ENCODE measurements around the gene SPATA24. TPM values are rescaled to one million over a fixed set of nuclear protein-coding genes. Genes with fewer than 3 reads are reported as not detected.
"Not testable (repeated sequence)": the region's sequence is repeated elsewhere in the genome, so short reads cannot be mapped to it uniquely, and the experiment has no call there.

The SPATA24 gene
- polyA plus RNA-seq, 4 donors: 7.2 to 15.1 (median 10.7) TPM

- DNase-seq: peak in 1 of 2 donors; percentile 19
- Histone ChIP-seq H3K27me3 (ENCODE audit: control insufficient read depth in 3 of 3, insufficient read depth in 3 of 3, low read length in 3 of 3) (no peaks in the 10 kb centered on the region), H3K36me3 (ENCODE audit: control insufficient read depth in 3 of 3, insufficient read depth in 2 of 3, low read depth in 1 of 3, low read length in 3 of 3) (peaks cover 0 to 6% (median 3%) of the 10 kb centered on the region in 3 donors), H3K9me3 (ENCODE audit: control insufficient read depth in 2 of 2, insufficient read depth in 1 of 2, low read depth in 1 of 2, low read length in 1 of 2) (no peaks in the 10 kb centered on the region), H3K4me1 (ENCODE audit: control insufficient read depth in 3 of 3, insufficient read depth in 2 of 3, low read depth in 1 of 3, low read length in 2 of 3) (peaks cover 6 to 23% (median 13%) of the 10 kb centered on the region in 3 donors), H3K27ac (ENCODE audit: low read depth in 1 of 3, low read length in 2 of 3) (peak overlapping the region in 2 of 3 donors; percentile 18 to 62), H3K4me3 (ENCODE audit: low read depth in 1 of 3, low read length in 3 of 3) (no peak overlapping the region)
- WGBS, 3 donors: 41 to 68% (median 44%) methylated on average over 6 of the region's 6 CpGs
- FAIRE-seq: no peak
These were observed 10.1 kb upstream of the SPATA24 start for GRCh38 chr5:139413963-139414362.

GRCh38 chr5:139413153-139413552 lies 9.3 kb upstream of the SPATA24 start:
- peaks cover 0 to 6% (median 2%) of the 10 kb centered on the region in 3 donors for H3K36me3 ChIP-seq (ENCODE audit: control insufficient read depth in 3 of 3, insufficient read depth in 2 of 3, low read depth in 1 of 3, low read length in 3 of 3)
- no peaks in the 10 kb centered on the region for H3K9me3 ChIP-seq (ENCODE audit: control insufficient read depth in 2 of 2, insufficient read depth in 1 of 2, low read depth in 1 of 2, low read length in 1 of 2)
- no peak overlapping the region for H3K27ac ChIP-seq (ENCODE audit: low read depth in 1 of 3, low read length in 2 of 3)
- WGBS, 3 donors: 93 to 99% (median 97%) methylated on average over 6 of the region's 6 CpGs
- no peak overlapping the region for H3K4me3 ChIP-seq (ENCODE audit: low read depth in 1 of 3, low read length in 3 of 3)
- H3K27me3 ChIP-seq (ENCODE audit: control insufficient read depth in 3 of 3, insufficient read depth in 3 of 3, low read length in 3 of 3): no peaks in the 10 kb centered on the region
- DNase-seq (no peak), FAIRE-seq (no peak)
- H3K4me1 ChIP-seq (ENCODE audit: control insufficient read depth in 3 of 3, insufficient read depth in 2 of 3, low read depth in 1 of 3, low read length in 2 of 3): peaks cover 6 to 15% (median 13%) of the 10 kb centered on the region in 3 donors

GRCh38 chr5:139410993-139411828 lies 7.3 kb upstream of the SPATA24 start:
- H3K9me3 ChIP-seq (ENCODE audit: control insufficient read depth in 2 of 2, insufficient read depth in 1 of 2, low read depth in 1 of 2, low read length in 1 of 2): no peaks in the 10 kb centered on the region
- no peak overlapping the region for H3K4me3 ChIP-seq (ENCODE audit: low read depth in 1 of 3, low read length in 3 of 3)
- peaks cover 3 to 30% (median 13%) of the 10 kb centered on the region in 3 donors for H3K4me1 ChIP-seq (ENCODE audit: control insufficient read depth in 3 of 3, insufficient read depth in 2 of 3, low read depth in 1 of 3, low read length in 2 of 3)
- no peaks in the 10 kb centered on the region for H3K27me3 ChIP-seq (ENCODE audit: control insufficient read depth in 3 of 3, insufficient read depth in 3 of 3, low read length in 3 of 3)
- H3K36me3 ChIP-seq (ENCODE audit: control insufficient read depth in 3 of 3, insufficient read depth in 2 of 3, low read depth in 1 of 3, low read length in 3 of 3): peaks cover 0 to 6% (median 0%) of the 10 kb centered on the region in 3 donors
- no peak for FAIRE-seq
- DNase-seq: no peak
- WGBS, 3 donors: 84 to 91% (median 89%) methylated on average over 17 of the region's 17 CpGs
- no peak overlapping the region for H3K27ac ChIP-seq (ENCODE audit: low read depth in 1 of 3, low read length in 2 of 3)

DNA sequence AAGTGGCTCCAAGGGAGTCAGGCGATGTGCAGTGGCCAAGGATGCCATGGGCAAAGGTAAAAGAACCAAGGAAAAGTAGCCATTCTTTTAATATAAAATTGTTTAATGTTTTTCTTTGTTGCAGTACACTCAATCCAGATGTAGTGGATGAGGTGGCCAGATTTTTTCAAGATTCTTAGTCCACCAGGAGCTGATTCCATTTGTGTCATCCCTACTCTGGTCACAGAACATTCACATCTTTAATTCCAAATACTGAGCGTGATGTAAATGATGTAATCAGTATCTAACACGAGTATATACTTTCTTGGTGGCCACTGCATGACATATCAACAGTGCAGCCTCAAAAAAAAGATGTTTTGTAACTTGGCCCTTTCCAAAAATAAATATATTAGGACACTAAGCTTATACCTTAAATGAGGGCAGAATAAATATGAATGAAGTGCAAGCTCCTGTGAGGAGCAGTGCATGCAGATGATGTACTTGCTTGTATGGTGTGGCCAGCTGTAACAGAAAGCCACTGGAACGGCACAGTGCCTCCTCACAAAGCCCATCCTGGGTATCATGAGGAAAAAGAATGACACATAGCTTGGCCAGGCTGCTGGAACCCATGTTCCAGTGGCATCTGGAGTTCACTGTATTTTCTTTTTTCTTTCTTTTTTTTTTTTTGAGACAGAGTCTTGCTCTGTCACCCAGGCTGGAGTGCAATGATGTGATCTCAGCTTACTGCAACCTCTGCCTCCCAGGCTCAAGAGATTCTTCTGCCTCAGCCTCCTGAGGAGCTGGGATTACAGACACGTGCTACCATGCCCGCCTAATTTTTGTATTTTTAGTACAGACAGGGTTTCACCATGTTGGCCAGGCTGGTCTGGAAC lies 6.5 kb upstream of the SPATA24 start:
- Histone ChIP-seq H3K4me3 (ENCODE audit: low read depth in 1 of 3, low read length in 3 of 3) (no peak overlapping the region), H3K36me3 (ENCODE audit: control insufficient read depth in 3 of 3, insufficient read depth in 2 of 3, low read depth in 1 of 3, low read length in 3 of 3) (peaks cover 0 to 6% (median 0%) of the 10 kb centered on the region in 3 donors), H3K27me3 (ENCODE audit: control insufficient read depth in 3 of 3, insufficient read depth in 3 of 3, low read length in 3 of 3) (no peaks in the 10 kb centered on the region), H3K9me3 (ENCODE audit: control insufficient read depth in 2 of 2, insufficient read depth in 1 of 2, low read depth in 1 of 2, low read length in 1 of 2) (no peaks in the 10 kb centered on the region), H3K4me1 (ENCODE audit: control insufficient read depth in 3 of 3, insufficient read depth in 2 of 3, low read depth in 1 of 3, low read length in 2 of 3) (peaks cover 2 to 28% (median 10%) of the 10 kb centered on the region in 3 donors), H3K27ac (ENCODE audit: low read depth in 1 of 3, low read length in 2 of 3) (no peak overlapping the region)
- no peak for FAIRE-seq
- DNase-seq: no peak
- WGBS, 3 donors: 78 to 83% (median 81%) methylated on average over 6 of the region's 6 CpGs

- not testable (repeated sequence) for H3K27ac ChIP-seq (ENCODE audit: low read depth in 1 of 3, low read length in 2 of 3); DNase-seq; H3K4me3 ChIP-seq (ENCODE audit: low read depth in 1 of 3, low read length in 3 of 3); H3K9me3 ChIP-seq (ENCODE audit: control insufficient read depth in 2 of 2, insufficient read depth in 1 of 2, low read depth in 1 of 2, low read length in 1 of 2); FAIRE-seq; H3K36me3 ChIP-seq (ENCODE audit: control insufficient read depth in 3 of 3, insufficient read depth in 2 of 3, low read depth in 1 of 3, low read length in 3 of 3); H3K27me3 ChIP-seq (ENCODE audit: control insufficient read depth in 3 of 3, insufficient read depth in 3 of 3, low read length in 3 of 3)
- H3K4me1 ChIP-seq (ENCODE audit: control insufficient read depth in 3 of 3, insufficient read depth in 2 of 3, low read depth in 1 of 3, low read length in 2 of 3): peaks cover 0 to 25% (median 3%) of the 10 kb centered on the region in 3 donors
- 85 to 90% (median 89%) methylated on average over 5 of the region's 5 CpGs for WGBS, 3 donors
These were observed 5.2 kb upstream of the SPATA24 start for GRCh38 chr5:139409116-139409515.

DNA sequence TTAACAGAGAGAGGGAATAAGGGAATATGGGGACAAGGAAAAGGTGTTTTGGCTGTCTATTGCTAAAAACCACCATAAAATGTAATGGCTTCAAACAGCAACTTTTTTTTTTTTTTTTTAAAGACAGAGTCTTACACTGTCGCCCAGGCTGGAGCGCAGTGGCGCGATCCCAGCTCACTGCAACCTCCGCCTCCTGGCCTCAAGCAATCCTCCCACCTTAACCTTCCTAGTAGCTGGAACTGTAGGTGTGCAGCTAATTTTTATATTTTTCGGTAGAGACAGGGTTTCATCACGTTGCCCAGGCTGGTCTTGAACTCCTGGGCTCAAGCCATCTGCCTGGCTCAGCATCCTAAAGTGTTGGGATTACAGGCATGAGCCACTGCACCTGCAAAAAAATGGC lies 4.3 kb upstream of the SPATA24 start:
- FAIRE-seq (no peak), DNase-seq (no peak)
- Histone ChIP-seq H3K4me1 (ENCODE audit: control insufficient read depth in 3 of 3, insufficient read depth in 2 of 3, low read depth in 1 of 3, low read length in 2 of 3) (peaks cover 0 to 29% (median 5%) of the 10 kb centered on the region in 3 donors), H3K9me3 (ENCODE audit: control insufficient read depth in 2 of 2, insufficient read depth in 1 of 2, low read depth in 1 of 2, low read length in 1 of 2) (no peaks in the 10 kb centered on the region), H3K27me3 (ENCODE audit: control insufficient read depth in 3 of 3, insufficient read depth in 3 of 3, low read length in 3 of 3) (no peaks in the 10 kb centered on the region), H3K27ac (ENCODE audit: low read depth in 1 of 3, low read length in 2 of 3) (no peak overlapping the region), H3K4me3 (ENCODE audit: low read depth in 1 of 3, low read length in 3 of 3) (no peak overlapping the region), H3K36me3 (ENCODE audit: control insufficient read depth in 3 of 3, insufficient read depth in 2 of 3, low read depth in 1 of 3, low read length in 3 of 3) (peaks cover 0 to 5% (median 0%) of the 10 kb centered on the region in 3 donors)
- 92 to 94% (median 93%) methylated on average over 7 of the region's 7 CpGs for WGBS, 3 donors

GRCh38 chr5:139407517-139407916 lies 3.6 kb upstream of the SPATA24 start:
- Histone ChIP-seq H3K27me3 (ENCODE audit: control insufficient read depth in 3 of 3, insufficient read depth in 3 of 3, low read length in 3 of 3) (no peaks in the 10 kb centered on the region), H3K9me3 (ENCODE audit: control insufficient read depth in 2 of 2, insufficient read depth in 1 of 2, low read depth in 1 of 2, low read length in 1 of 2) (no peaks in the 10 kb centered on the region), H3K4me3 (ENCODE audit: low read depth in 1 of 3, low read length in 3 of 3) (no peak overlapping the region), H3K27ac (ENCODE audit: low read depth in 1 of 3, low read length in 2 of 3) (peak overlapping the region in 1 of 3 donors; percentile 51), H3K4me1 (ENCODE audit: control insufficient read depth in 3 of 3, insufficient read depth in 2 of 3, low read depth in 1 of 3, low read length in 2 of 3) (peaks cover 0 to 30% (median 6%) of the 10 kb centered on the region in 3 donors), H3K36me3 (ENCODE audit: control insufficient read depth in 3 of 3, insufficient read depth in 2 of 3, low read depth in 1 of 3, low read length in 3 of 3) (peaks cover 0 to under 1% (median 0%) of the 10 kb centered on the region in 3 donors)
- FAIRE-seq (no peak), DNase-seq (no peak)

- peak; percentile 61 to 78 for DNase-seq
These were observed 3.1 kb upstream of the SPATA24 start for GRCh38 chr5:139406963-139407362.

More at GRCh38 chr5:139406963-139407362, 3.1 kb upstream of the SPATA24 start:
- Histone ChIP-seq H3K27me3 (ENCODE audit: control insufficient read depth in 3 of 3, insufficient read depth in 3 of 3, low read length in 3 of 3) (no peaks in the 10 kb centered on the region), H3K27ac (ENCODE audit: low read depth in 1 of 3, low read length in 2 of 3) (peak overlapping the region in 1 of 3 donors; percentile 51), H3K4me3 (ENCODE audit: low read depth in 1 of 3, low read length in 3 of 3) (no peak overlapping the region), H3K4me1 (ENCODE audit: control insufficient read depth in 3 of 3, insufficient read depth in 2 of 3, low read depth in 1 of 3, low read length in 2 of 3) (peaks cover 0 to 30% (median 6%) of the 10 kb centered on the region in 3 donors), H3K36me3 (ENCODE audit: control insufficient read depth in 3 of 3, insufficient read depth in 2 of 3, low read depth in 1 of 3, low read length in 3 of 3) (peaks cover 0 to 3% (median 0%) of the 10 kb centered on the region in 3 donors), H3K9me3 (ENCODE audit: control insufficient read depth in 2 of 2, insufficient read depth in 1 of 2, low read depth in 1 of 2, low read length in 1 of 2) (no peaks in the 10 kb centered on the region)
- no peak for FAIRE-seq
- WGBS, 3 donors: 23 to 58% (median 36%) methylated on average over 2 of the region's 2 CpGs

All from small intestine (tissue), 7 donors.